Tibial nerve (tissue), 4 donors: ENCODE data around the gene HOXB8. TPM values are rescaled to one million over a fixed set of nuclear protein-coding genes. Genes with fewer than 3 reads are reported as not detected.
A peak's percentile ranks its signal among the peaks of the same experiment; 100 is the strongest.

Source experiments
- DNase-seq, 2 donors: peaks; one replicate each; pipeline ENCODE4 v3.0.0-alpha.2; 2019; ENCODE audit warnings: low spot score in 2 of 2
- H3K27ac ChIP-seq, 4 donors: fragments of 200-600 bp; sonication (generic) in 3 of 4; one replicate each; pipeline ENCODE4 v1.5.1; 2017 to 2019; ENCODE audit warnings: mild to moderate bottlenecking in 1 of 4
- H3K27me3 ChIP-seq, 2 donors: fragments of 200-600 bp; sonication (generic) in 1 of 2; one replicate each; pipeline versions ENCODE4 v1.5.1 to v1.6.0; 2017 to 2019
- H3K36me3 ChIP-seq, 3 donors: fragments of 200-600 bp; sonication (generic); one replicate each; pipeline ENCODE4 v1.5.1; 2018 to 2019
- H3K4me1 ChIP-seq, 4 donors: fragments of 200-600 bp; sonication (generic) in 3 of 4; one replicate each; pipeline ENCODE4 v1.5.1; 2017 to 2019
- H3K4me3 ChIP-seq, 4 donors: fragments of 200-600 bp; sonication (generic) in 3 of 4; one replicate each; pipeline ENCODE4 v1.5.1; 2017 to 2019; ENCODE audit warnings: mild to moderate bottlenecking in 1 of 4, moderate library complexity in 1 of 4
- H3K9me3 ChIP-seq, 4 donors: fragments of 200-600 bp; sonication (generic) in 3 of 4; one replicate each; pipeline ENCODE4 v1.5.1; 2017 to 2019
- CTCF ChIP-seq, 5 experiments: fragments of 200-600 bp in 3 of 5; fragments of 450-650 bp in 2 of 5; sonication (generic) in 3 of 5; IDR thresholded peaks; one replicate each; pipeline ENCODE4 v1.5.1; 2016 to 2019; ENCODE audit warnings: antibody characterized with exemption in 5 of 5, mild to moderate bottlenecking in 3 of 5, moderate library complexity in 2 of 5
- EP300 ChIP-seq, 2 donors: sonication (generic); formaldehyde crosslinking; IDR thresholded peaks; one replicate each; pipeline ENCODE4 v1.6.1; 2017; ENCODE audit warnings: antibody characterized with exemption in 2 of 2, mild to moderate bottlenecking in 1 of 2
- POLR2A ChIP-seq, 2 donors: fragments of 450-650 bp; IDR thresholded peaks; one replicate each; pipeline ENCODE4 v1.6.1; 2017; ENCODE audit warnings: antibody characterized with exemption in 2 of 2, mild to moderate bottlenecking in 2 of 2, moderate library complexity in 2 of 2
- WGBS, 2 donors: methylation state at CpG; one replicate each; pipeline ENCODE4 v1.1.5; 2018; 5-methylcytosine and 5-hydroxymethylcytosine counted together
- total RNA-seq, 4 donors: library from RNA; depleted of rRNA; stranded (reverse); fragments of >200 nt; gene quantifications; one replicate each; pipeline ENCODE4 v1.1.0, GENCODE V29; 2016

Gene HOXB8
- total RNA-seq, 4 donors from 2014 or later = 0.66 to 0.90 TPM; not detected in 2

- WGBS, 2 donors = 51 to 53% methylated on average over 6 of the region's 6 CpGs
- TF ChIP-seq EP300 (IDR thresholded peaks at IDR 0.05) = no peak
- no peak for TF ChIP-seq CTCF (IDR thresholded peaks at IDR 0.05)
- no peak for TF ChIP-seq POLR2A (IDR thresholded peaks at IDR 0.05)
- no peaks in the 10 kb centered on the region for H3K9me3 ChIP-seq
- DNase-seq = no peak
- no peaks in the 10 kb centered on the region for H3K36me3 ChIP-seq
- peaks cover 0 to 57% (median 8%) of the 10 kb centered on the region in 4 donors for H3K4me1 ChIP-seq
- H3K27me3 ChIP-seq = peaks cover 0 to 97% of the 10 kb centered on the region in 2 donors
- no peak overlapping the region for H3K4me3 ChIP-seq
- H3K27ac ChIP-seq = peak overlapping the region in 1 of 4 donors; percentile 6
Measured at GRCh38 chr17:48567209-48567608, 47.9 kb downstream of the HOXB8 start.

GRCh38 chr17:48566717-48567116 is 48.4 kb downstream of the HOXB8 start:
- Histone ChIP-seq H3K4me1 (peaks cover 0 to 59% (median 9%) of the 10 kb centered on the region in 4 donors), H3K36me3 (no peaks in the 10 kb centered on the region), H3K27me3 (peaks cover 0 to 98% of the 10 kb centered on the region in 2 donors), H3K4me3 (no peak overlapping the region), H3K27ac (peak overlapping the region in 2 of 4 donors; percentile 6 to 20), H3K9me3 (no peaks in the 10 kb centered on the region)
- DNase-seq = no peak
- 45 to 65% methylated on average over 2 of the region's 2 CpGs for WGBS, 2 donors
- TF ChIP-seq CTCF (IDR thresholded peaks at IDR 0.05) = no peak
- TF ChIP-seq EP300 (IDR thresholded peaks at IDR 0.05) = no peak
- no peak for TF ChIP-seq POLR2A (IDR thresholded peaks at IDR 0.05)

GRCh38 chr17:48565925-48566710 is 49.0 kb downstream of the HOXB8 start:
- Histone ChIP-seq H3K4me3 (no peak overlapping the region), H3K36me3 (no peaks in the 10 kb centered on the region), H3K4me1 (peaks cover 0 to 56% (median 10%) of the 10 kb centered on the region in 4 donors), H3K27me3 (peaks cover 0 to 98% of the 10 kb centered on the region in 2 donors), H3K9me3 (no peaks in the 10 kb centered on the region), H3K27ac (no peak overlapping the region)
- DNase-seq = no peak
- 68 to 69% methylated on average over 4 of the region's 4 CpGs for WGBS, 2 donors
- no peak for TF ChIP-seq POLR2A (IDR thresholded peaks at IDR 0.05)

- TF ChIP-seq EP300 (IDR thresholded peaks at IDR 0.05) = no peak
- no peak for TF ChIP-seq CTCF (IDR thresholded peaks at IDR 0.05)
- no peak for TF ChIP-seq POLR2A (IDR thresholded peaks at IDR 0.05)
- H3K4me3 ChIP-seq = no peak overlapping the region
- peaks cover 0 to 98% of the 10 kb centered on the region in 2 donors for H3K27me3 ChIP-seq
- H3K4me1 ChIP-seq = peaks cover 0 to 46% (median 10%) of the 10 kb centered on the region in 4 donors
- no peak for DNase-seq
- H3K27ac ChIP-seq = peak overlapping the region in 2 of 4 donors; percentile 61 to 65
- 60 to 69% methylated on average over 2 of the region's 2 CpGs for WGBS, 2 donors
- no peaks in the 10 kb centered on the region for H3K9me3 ChIP-seq
- H3K36me3 ChIP-seq = no peaks in the 10 kb centered on the region
Measured at GRCh38 chr17:48565022-48565554, 50.0 kb downstream of the HOXB8 start.

- TF ChIP-seq EP300 (IDR thresholded peaks at IDR 0.05) = no peak
- TF ChIP-seq POLR2A (IDR thresholded peaks at IDR 0.05) = no peak
- no peak for TF ChIP-seq CTCF (IDR thresholded peaks at IDR 0.05)
- 8 to 13% methylated on average over 30 to 69 of the region's 73 CpGs for WGBS, 2 donors
- H3K36me3 ChIP-seq = no peaks in the 10 kb centered on the region
- H3K9me3 ChIP-seq = no peaks in the 10 kb centered on the region
- peak overlapping the region; percentile 31 to 49 (median 32) for H3K4me3 ChIP-seq
- no peak for DNase-seq
- H3K4me1 ChIP-seq = peaks cover 0 to 41% (median 14%) of the 10 kb centered on the region in 4 donors
- H3K27me3 ChIP-seq = peaks cover 0 to 98% of the 10 kb centered on the region in 2 donors
- peak overlapping the region in 3 of 4 donors; percentile 19 to 65 (median 61) for H3K27ac ChIP-seq
Measured at GRCh38 chr17:48564188-48565021, 50.7 kb downstream of the HOXB8 start.
